Stimulated activated CD4-positive, alpha-beta T cell treated with anti-CD3 and anti-CD28 coated beads, Interleukin-12 subunit alpha, Interleukin-12 subunit beta, amount 100 ng/mL, for 48 hours (primary cell): ENCODE measurements around the gene SPDEF.

Source experiments
- DNase-seq, 3 donors: peaks; one replicate each; pipeline ENCODE4 v3.0.0-alpha.2; 2020; ENCODE audit warnings: low read depth in 2 of 3, low spot score in 1 of 3

SPDEF gene

DNA sequence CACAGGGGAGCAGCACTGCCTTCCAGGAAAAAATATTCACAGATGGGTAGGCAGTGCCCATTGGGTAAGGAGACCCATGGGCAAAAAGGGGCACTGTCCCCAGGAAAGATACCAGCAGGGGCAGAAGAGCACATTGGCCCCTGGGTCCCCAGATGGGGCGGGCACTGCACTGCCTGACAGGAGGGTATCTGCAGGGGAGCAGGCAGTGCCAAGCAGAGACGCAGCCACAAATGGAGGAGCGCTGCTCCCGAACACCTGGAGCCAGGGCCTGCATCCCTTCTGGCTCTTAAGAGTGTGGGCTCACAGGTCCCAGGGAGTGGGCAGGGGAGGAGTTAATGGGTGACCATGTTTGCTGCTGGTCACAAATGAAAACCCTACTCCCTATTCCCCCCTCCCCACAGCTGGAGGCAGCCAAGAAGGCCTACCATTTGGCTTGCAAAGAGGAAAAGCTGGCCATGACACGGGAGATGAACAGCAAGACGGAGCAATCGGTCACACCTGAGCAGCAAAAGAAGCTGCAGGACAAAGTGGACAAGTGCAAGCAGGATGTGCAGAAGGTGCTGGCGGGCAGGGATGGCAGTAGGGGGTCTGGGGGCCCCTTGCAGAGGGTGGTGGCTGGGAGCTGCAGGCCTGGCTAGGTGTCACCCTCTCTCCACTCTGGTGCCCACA is 27.0 kb downstream of the SPDEF start:
- no peak for DNase-seq

DNA sequence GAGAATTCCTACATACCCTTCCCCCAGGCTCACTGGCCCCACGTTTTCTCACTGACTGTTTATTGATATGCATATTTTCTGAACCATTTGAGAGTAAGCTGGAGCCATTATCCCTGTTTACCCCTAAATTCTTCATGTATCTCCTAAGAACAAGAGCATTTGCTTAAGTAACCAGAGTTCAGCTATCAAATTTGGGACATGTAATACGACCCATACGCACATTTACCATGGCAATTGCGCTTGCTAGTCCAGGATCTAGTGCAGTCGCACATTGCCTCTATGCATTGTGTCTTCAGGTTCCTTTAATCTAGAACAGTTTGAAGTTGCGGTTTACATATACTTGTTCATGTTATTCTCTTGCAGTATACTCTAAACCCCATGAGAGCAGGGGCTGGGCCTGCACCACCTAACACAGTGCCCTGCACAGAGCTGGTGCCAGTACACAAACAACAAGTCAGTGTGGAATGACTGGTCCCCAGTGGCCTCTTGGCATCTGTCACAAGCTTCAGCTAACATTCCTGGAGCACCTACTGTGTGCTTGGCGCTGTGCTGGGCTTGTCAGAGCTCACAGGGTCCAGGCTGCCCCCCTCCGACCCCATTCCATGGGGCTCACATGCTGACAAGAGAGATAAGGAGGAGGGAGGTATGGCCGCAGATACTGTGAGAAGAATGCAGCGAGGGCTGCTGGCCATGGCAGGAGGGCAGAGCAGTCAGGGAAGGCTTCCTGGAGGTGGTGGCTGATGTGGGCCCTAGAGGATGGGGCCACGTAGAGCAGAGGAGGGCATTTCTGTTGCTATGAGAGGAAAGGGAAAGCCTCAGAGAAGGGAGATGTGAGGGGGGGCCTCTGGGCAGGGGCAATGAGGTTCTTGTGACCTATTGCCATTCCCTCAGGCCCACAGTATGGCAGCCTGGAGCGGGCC is 28.1 kb downstream of the SPDEF start:
- DNase-seq = no peak

GRCh38 chr6:34526992-34527728 is 29.0 kb downstream of the SPDEF start:
- DNase-seq = peak; percentile 93 to 97 (median 96)

GRCh38 chr6:34526241-34526972 is 29.7 kb downstream of the SPDEF start:
- no peak for DNase-seq

DNA sequence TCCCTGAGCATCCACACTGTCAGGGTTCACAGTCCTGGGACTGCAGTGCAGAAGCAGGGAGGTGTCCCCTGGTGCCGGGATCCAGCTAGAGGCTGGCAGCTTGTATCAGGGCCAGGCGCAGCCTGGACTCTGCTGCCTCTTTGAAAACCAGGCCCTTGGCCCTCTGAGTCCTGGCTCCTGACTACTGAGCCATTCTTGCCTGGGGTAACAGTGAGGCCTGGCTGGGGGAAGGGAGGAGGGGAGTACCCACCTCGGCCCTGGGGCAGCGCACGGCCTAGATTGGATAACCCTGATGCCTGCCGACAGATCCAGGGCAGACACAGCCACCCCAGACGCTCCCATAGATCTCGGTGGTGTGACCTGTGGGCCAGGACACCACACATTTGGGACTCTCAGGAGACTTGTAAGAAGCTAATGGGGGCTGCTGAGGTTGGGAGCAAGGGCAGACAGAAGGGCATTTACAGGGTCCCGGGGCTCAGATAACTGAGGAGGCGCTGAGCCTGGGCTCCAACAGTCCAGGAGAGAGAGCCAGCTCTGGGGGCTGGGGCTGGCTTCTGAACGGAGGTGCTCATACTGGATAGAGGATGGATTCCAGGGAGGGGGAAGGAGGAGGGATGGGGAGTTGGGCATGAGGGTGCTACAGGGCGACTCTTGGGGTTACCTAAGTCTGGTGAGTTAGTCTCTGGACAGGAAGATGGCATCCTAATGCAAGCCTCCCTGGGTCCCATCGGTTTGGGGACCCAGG is 30.5 kb downstream of the SPDEF start:
- no peak for DNase-seq

DNA sequence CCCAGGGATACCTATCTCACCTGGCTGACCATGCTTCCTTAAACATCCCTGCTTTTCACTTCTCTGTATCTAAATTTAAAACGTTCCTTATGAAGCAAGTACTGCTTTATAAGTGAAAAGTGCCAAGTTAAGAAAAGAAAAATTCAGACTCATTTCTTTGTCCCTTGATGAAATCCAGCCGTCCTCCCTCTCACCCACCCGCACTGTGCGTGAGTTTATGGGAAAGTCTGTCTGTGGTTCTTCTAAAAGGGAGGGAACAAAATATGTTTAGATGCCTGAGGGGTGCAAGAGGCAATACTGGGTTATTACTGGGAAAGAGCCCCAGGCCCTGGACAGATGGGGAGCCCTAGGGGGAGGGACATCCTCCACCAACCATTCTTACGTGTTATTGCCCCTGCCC is 31.2 kb downstream of the SPDEF start:
- no peak for DNase-seq

DNA sequence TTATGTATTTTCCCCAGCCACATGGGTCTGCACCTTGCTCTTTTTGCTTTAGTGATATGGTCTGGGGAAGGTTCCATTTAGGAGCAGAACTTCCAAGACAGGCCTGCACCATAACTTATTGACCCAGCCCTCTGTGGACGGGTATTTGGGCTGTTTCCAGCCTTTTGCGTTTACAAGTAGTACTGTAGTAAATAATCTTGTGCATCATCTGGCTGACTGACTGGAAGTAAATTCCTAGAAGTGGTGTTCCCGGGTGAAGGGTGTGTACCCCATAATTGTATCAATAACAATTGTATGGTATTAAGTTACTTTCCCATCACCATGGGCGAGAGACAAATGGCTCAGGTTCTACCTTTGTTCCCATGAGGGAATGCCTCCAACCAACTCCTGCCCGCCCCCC is 31.6 kb downstream of the SPDEF start:
- DNase-seq = no peak

GRCh38 chr6:34523441-34524206 is 32.5 kb downstream of the SPDEF start:
- DNase-seq = no peak

- no peak for DNase-seq
These were observed 33.4 kb downstream of the SPDEF start for GRCh38 chr6:34522761-34523160.

DNA sequence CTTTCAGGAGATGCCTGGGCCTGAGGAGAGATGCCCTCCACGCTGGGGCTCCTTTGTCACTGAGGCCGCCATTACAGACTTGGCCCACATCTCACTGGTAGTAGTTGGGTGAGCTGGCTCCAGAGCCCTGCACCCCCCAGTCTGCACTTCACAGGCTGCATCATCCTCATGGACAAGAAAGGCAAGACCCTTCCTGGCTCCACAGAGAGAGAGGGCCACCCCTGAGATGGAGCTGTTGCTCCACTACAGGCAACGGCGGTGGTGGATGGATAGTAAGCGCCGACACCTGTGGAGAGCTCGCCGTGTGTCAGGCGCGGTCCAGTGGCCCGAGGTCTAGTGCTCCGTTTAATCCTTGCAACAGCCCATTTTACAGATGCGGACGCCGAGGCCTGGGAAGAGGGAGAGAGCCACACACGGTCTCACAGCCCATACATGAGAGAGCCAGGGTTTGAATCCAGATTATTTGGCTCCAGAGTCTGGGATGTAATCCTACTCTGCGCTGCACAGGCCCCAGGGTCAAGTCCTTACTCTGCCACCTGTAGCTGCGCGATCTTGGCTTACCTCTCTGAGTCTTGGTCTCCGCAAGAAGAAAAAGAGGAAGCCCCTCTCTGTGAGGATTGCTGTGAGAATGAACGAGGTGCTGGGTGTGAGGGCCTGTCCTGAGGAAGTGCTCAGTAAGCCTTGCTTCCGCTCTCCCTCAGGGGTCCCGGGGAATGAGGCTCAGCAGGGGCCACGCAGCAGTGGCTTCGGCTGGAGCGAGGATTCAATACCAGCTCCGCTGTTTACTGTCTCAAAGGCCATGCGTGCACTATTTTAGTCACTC is 34.5 kb downstream of the SPDEF start:
- no peak for DNase-seq

DNA sequence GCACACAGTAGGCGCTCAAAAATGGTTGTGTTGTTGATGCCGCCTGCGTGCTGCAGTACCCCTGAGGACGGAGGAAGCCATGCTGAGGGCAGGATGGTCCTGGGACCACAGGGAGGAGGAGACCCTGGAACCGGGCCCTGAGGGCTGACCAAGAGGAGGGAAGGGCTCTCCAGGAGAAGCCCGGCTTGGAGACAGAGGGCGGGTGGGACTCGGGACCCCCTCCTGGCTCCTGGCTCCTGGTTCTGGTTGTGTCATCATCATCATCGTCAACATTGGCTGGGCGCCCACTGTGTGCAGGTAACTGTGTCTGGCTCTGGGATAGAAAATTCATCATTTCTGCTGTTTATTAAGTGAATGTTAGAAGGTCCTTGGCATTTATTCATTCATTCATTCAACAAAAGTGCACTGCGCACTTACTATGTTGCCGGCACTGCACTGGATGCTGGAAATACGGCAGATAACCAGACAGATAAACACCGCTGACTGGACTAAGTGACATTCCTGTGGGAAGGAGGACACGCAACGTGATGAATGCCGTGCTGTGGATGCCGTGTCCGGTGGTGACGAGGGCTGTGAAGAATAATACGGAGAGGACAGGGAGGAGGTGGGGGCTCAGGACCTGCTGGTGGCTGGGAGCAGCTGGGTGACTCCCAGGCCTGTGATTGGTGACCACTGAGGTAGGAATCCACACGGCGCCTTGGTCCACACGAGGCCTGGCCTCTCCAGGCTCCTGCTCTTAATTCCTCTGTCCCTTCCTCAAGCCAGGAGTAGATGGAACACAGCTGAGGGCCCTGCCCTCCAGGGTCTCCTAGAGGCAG is 35.3 kb downstream of the SPDEF start:
- DNase-seq = no peak

GRCh38 chr6:34519971-34520644 is 36.0 kb downstream of the SPDEF start:
- no peak for DNase-seq

GRCh38 chr6:34518669-34519365 is 37.3 kb downstream of the SPDEF start:
- no peak for DNase-seq

DNA sequence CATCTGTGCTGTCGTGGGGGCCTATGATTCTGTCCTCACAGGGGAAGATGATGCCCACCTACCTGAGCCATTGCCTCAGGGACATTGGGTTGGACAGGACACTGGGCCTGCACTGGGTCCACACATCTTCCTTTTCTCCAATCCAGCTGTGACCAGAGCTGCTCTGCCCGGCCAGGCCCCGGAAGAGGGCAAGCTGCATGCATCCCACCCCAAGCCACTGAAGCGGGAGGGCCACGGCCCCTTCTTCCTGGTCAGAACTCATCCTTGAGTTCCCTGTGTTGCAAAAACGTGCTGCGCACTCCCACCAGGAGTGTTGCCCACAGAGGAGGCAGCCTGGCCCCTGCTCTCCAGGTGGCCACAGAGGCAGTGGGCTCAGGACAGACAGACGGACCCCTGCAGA is 38.2 kb downstream of the SPDEF start:
- DNase-seq = no peak

GRCh38 chr6:34517461-34517881 is 38.7 kb downstream of the SPDEF start:
- DNase-seq = no peak

- no peak for DNase-seq
These were observed 39.5 kb downstream of the SPDEF start for GRCh38 chr6:34516391-34517324.
